HG02938 (cell line): ENCODE data around the gene CRY1.
"Not testable (repeated sequence)": the region's sequence is repeated elsewhere in the genome, so short reads cannot be mapped to it uniquely, and the experiment has no call there.

Experiments
- ATAC-seq: cut with Tn5 transposase; IDR thresholded peaks from one replicate; pipeline ENCODE4 v1.9.1; 2021; ENCODE audit warnings: mild to moderate bottlenecking, moderate library complexity; ENCODE audit not compliant: unreplicated experiment

Gene CRY1

DNA sequence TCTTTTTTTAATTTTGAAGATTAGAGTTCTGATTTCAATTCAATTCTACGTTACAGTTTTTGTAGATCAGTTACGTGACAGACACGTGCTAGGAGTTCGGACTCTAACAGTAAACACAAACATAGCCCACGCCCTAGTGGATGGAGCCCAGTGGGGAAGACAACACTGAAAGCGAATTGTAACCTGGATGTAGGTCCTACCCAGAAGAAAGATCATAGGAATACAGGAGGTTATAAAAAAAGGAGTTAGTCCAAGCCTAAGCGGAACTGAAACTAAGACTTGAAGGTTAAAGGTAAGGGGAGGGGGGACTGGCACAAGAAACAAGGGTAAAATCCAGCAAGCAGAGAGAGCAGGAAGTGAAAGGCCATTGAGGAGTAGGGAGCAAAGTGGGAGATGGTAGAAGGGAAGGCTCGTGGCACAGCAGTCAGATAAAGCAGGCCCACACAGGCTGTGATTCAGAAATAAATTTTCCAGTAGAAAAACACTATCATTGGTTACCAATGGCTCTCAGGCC is 15.7 kb upstream of the CRY1 start:
- ATAC-seq = no peak

DNA sequence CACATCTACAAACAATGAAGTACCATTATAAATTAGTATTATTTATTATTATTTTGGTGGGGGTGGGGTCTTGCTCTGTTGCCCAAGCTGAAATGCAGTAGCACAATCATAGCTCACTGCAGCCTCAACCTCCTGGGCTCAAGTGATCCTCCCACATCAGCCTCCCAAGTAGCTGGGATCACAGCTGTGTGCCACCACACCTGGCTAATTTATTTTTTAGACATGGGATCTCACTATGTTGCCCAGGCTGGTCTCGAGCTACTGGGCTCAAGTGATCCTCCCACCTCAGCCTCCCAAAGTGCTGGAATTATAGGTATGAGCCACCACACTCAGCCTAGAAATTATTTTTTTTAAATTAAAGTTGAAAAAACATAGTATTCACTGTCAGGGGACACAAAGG is 15.0 kb upstream of the CRY1 start:
- ATAC-seq = not testable (repeated sequence)

DNA sequence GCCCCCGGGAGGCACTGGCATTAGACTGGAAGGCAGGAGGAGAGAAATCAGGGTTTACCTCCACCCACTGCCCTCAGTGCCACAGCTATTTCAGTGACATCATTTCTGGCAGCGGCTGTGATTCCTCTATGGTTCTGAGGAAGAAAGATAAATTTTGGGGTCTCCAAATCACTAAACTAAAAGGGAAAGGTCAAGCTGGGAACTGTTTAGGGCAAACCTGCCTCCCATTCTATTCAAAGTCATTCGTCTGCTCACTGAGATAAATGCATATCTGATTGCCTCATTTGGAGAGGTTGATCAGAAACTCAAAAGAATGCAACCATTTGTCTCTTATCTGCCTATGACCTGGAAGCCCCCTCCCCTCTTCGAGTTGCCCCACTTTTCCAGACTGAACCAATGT is 14.0 kb upstream of the CRY1 start:
- ATAC-seq = no peak

DNA sequence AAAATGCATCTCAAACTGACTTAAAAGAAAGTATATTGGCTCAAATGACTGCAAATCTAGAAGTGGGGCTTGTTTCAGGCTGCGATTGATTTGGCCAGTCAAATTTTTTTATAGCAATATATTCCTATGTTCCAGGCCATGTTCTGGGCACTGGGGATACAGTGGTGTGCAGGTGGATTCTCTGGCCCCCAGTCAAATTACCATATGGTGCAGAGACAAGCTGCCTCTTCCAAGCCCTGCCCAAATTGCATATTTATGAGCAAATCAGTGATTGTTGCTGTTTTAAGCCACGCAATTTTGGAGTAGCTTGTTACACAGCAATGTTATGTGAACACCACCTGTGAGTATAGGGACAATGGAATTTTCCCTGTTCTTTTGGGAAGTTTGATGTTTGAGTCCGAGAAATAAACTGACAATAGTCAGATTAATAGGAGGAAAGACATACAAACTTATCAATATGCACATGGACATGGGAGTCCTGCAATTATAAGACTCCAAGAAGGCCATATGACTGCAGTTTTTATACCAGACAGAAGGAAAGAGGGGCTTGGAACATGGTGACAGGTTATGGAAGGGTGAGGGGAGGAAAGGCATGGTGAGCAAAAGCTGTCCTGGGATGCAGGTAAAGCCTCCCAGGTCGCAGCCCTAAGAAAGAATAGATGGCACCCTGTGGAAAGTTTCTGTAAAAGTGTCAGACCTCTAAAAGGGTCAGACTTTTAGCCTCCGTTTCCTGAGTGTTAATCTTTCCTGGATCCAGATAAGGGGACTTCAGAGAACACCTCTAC is 13.1 kb upstream of the CRY1 start:
- no peak for ATAC-seq

DNA sequence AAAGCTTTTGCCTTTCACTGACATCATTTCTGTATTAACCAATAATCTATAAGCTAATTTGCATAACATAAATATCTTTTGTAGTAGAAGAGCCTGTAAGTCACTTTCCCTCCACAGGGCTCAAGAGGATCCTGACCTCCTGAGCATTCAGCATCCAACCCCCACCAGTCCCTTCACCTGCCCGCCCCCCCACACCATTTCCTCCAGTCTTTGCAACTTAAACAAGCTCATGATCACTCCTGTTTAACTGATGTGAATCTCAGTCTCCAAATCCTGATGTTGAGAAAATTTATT is 12.0 kb upstream of the CRY1 start:
- no peak for ATAC-seq

DNA sequence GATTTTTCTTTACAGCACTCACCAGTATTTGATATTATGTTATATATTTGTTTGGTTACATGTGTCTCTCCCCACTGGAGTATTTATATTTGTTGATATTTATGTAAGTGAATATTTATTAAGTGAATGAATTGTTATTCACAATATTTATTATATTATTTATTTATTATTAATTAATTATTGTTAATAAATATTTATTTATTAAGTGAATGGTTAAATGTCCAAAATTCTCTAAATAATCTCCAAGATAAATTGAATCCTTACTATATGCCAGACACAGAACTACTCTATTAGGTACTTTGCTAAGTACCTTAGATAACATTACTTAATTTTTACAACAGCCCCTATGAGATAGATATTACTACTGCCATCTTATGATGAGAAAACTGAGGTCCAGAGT is 10.2 kb upstream of the CRY1 start:
- ATAC-seq = no peak

DNA sequence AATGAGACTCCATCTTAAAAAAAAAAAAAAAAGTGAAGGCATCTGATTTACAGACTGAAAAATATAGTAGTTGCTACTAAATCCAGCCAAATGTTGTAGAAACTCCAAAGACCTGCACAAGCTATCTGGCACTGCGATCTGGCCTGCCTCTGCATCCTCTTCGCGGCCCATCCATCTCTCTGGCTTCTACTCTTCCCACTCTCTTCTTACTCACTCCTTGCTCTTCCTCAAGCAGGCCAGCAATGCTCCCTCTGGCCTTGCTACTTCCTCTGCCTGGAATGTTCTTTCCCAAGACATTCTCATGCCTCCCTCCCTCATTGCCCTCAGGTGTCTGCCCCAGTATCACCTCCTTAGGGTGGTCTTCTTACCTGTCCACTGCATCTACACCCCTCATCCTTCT is 9.7 kb upstream of the CRY1 start:
- ATAC-seq = no peak

DNA sequence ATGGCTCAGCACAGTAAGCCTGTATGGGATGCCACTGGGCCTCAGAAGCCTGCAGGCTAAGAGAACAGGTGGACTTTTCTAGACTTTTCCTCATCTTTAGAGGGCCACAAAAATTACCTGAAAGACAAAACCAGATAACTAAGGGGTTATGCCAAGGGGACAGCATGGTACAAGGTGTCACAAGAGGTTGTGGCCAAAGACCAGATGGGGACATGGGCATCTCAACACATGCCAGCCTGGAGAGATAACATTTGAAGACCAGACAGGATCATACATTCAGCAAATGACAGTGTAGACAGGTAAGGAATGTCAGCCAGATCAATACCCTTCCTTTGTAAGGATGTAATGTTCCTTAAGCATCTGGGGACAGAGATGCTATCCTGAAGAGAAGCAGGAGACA is 8.9 kb upstream of the CRY1 start:
- ATAC-seq = no peak

DNA sequence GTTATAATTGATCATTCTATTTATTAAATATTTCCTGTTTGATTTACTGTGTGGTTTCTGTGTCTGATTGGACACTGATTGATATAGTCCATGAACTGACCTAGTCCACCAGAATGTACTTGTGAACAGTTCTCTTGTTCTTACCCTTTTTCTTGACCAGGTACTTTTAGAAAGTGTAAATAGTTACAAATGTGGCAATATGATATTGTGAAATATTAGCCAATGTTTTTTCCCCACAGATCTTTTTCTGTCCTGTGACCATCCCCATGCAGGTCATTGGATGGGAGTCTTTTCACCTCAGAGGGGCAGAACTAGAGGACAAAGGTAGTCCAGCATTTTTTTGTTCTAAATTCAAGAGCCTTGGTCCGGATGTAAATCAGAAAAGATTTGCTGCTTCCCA is 8.3 kb upstream of the CRY1 start:
- no peak for ATAC-seq

DNA sequence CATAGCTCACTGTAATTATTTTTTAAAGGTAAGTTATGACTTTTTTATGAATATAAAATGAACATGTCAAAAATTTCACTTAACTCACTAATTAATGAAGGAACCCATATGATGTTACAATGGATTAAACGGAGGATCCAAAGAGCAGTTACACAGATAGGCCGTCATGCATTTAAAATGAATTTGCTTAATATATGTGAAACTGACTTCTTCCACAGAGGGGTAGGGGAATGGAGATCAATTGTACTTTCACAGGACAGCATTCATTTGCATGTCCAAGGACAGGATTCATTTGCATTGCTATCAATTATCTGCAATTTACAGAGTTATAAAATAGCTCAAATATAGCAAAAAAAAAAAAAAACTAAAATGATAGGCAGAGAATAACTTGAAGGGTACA is 6.6 kb upstream of the CRY1 start:
- no peak for ATAC-seq

DNA sequence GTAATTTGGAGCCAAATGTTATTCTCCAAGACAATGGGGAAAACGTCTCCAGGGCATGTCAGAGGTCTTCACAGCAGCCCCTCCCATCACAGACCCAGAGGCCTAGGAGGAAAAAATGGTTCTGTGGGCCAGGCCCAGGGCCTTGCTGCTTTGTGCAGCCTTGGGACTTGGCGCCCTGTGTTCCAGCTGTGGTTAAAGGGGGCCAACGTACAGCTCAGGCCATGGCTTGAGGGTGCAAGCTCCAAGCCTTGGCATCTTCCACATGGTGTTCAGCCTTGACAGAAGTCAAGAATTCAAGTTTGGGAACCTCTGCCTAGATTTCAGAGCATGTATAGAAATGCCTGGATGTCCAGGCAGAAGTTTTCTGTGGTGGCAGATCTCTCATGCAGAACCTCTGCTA is 3.2 kb upstream of the CRY1 start:
- ATAC-seq = no peak

DNA sequence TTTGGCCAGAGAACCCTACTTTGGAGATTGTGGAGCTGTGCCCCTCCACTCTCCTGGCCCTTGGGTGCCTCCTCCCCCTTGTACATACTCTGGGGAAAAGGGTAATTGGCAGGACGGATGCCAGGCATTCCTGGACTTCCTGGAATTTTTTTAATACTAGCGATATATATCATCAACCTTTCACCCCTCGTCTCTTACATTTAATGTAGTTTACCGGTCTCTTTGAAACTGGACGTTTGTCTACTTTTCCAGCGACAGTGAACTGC is 767 bp upstream of the CRY1 start:
- ATAC-seq = no peak

DNA sequence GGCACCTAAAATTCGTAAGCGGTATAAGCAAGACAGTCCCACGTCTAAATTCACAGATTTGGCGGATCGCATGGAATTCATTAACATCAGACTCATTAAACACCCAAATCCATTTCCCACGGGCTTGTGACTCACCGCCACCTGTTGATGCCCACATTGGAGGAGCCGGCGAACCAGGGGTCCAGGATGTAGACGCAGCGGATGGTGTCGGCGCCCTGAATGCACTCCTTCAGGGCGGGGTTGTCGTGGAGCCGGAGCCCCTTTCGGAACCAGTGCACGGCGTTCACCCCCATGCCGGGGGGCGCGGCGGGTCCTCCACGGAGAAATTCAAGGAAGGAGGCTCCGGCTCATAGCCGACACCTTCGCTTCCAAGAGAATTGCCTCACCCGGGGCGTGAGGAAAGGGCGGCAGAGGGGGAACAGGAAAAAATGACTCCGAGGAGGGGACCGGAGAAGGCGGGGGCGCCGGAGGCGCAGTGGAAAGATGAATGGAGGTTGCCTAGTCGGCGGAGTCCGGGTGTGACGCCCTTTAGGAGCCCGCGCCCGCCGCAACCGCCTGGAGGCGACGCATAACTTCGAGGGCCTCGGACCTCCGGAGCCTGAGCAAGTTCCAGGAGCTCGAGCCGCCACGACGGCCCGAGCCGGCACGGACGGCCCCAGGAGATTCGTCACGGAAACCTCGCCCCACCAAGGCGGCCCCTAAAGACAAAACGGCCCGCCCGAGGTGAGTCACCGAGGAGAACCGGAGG is 506 bp downstream of the CRY1 start:
- ATAC-seq = peak; percentile 29

DNA sequence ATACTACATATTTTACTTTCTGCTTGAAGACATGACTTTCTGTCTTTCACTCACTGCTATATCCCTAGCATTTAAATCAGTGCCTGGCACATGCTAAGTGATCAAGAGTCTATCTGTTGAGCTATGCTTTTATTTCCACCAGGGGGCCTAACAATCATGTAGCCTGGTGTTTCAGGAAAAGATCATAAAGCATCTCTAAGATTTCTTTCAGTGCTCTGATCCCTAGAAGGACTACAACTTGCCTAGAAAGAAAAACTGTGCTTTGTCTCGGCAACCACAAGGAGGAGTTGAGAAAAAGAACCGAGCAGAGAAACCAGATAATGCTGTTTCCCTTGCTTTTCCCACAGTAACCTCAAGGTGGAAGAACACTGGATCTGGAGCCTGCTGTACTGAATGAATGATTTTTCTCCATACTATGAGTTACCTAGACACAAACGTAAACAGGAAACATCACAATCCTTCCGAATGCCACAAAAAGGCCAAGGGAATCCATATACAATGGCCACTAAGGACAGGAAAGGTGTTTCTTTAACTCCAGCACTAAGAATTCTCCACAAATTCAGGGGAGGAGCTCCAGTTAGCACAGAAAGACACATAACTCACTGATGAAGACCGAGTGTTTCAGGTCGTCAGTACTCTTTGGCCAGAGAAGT is 1.2 kb downstream of the CRY1 start:
- ATAC-seq = no peak

DNA sequence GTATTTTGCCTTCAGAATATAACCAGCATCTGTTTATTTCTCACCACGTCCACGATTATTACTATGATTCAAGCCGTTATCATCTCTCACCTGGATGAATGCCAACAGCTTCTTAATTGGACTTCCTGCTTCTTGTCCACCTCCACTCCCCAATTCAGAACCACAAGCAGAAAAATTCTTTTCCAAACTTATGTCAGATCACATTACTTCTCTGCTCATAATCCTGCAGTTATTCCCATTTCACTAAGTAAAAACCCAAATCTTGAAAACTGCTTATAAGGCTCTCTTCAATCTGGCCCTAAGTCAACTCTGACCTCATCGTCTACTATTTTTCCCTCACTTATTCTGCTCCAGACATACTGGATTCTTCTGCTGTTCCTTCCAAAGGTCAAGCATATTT is 2.0 kb downstream of the CRY1 start:
- no peak for ATAC-seq

DNA sequence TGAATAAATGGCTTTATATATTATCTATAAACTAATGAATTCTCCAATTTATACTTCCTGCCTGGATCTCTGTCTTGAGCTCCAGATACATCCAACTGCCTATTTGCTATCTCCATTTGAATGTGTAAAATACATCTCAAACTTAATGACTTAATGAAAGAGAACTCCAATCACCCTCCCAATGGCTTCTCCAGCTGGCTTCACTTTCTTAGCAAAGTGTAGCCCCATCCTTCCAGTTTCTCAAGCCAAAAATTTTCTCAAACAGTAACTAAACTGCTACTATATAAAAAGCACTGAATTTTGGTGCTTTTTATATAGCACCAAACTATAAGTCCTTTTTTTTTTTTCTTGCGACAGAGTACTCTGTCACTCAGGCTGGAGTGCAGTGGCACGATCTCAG is 2.6 kb downstream of the CRY1 start:
- no peak for ATAC-seq

DNA sequence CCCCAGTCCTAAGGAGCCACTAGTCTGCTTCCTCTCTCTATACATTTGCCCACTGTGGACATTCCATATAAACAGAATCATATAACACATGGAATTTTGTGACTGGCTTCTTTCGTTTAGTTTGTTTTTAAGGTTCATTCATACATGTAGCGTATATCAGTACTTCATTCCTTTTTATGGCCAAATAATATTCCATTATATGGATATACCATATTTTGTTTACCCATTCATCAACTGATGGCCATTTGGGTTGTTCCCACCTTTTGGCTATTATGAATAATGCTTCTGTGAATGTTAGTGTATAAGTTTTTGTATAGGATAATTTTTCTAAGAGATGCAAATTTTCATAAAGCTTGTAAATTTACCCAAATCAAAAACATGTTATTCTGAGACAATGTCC is 4.4 kb downstream of the CRY1 start:
- no peak for ATAC-seq

DNA sequence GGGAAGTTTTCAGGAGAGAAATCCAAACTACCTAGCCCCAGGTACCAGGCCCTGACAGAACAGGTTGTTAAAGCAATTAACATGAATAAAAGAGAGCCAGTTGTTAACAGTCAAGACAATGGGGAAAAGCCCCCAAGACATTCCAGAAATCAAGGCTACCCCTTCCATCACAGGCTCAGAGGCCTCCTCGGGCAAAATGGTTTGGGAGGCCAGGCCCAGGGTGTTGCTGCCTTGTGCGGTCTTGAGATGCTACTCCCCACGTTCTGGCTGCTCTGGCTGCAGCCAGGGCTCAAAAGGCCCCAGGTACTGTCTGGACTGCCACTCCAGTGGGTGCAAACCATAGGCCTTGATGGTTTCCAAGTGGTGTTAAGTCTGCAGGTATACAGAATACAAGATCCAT is 7.0 kb downstream of the CRY1 start:
- no peak for ATAC-seq

DNA sequence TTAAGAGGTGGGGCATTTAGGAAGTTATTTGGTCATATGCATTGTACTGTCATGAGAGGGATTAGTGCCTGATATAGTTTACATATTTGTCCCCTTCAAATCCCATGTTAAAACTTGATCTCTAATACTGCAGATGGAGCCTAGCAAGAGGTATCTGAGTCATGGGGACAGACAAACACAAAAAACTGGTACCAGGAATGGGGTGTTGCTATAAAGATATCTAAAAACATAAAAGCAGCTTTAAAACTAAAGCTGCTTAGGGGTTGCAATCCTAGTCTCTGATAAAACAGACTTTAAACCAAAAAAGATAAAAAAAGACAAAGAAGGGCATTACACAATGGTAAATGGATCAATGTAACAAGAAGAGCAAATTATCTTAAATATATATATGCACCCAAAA is 11.6 kb downstream of the CRY1 start:
- ATAC-seq = no peak

DNA sequence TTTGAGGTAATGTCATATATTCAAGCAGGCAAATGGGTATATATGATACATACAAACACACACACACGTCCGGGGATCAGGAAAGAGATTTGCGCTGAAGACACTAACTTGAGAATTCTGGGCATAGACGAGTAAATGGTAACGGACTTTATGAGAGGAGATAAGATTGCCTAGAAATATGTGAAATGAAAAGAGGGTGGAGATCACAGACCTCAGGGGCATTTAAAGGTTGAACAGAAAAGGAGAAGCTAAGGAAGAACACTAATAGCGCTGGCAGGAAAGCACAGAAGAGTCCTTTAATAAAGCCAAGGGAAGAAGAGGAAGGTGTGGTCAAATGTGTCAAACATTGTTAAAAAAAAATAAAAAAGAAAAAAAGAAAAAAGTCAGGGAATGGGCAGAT is 13.1 kb downstream of the CRY1 start:
- no peak for ATAC-seq

DNA sequence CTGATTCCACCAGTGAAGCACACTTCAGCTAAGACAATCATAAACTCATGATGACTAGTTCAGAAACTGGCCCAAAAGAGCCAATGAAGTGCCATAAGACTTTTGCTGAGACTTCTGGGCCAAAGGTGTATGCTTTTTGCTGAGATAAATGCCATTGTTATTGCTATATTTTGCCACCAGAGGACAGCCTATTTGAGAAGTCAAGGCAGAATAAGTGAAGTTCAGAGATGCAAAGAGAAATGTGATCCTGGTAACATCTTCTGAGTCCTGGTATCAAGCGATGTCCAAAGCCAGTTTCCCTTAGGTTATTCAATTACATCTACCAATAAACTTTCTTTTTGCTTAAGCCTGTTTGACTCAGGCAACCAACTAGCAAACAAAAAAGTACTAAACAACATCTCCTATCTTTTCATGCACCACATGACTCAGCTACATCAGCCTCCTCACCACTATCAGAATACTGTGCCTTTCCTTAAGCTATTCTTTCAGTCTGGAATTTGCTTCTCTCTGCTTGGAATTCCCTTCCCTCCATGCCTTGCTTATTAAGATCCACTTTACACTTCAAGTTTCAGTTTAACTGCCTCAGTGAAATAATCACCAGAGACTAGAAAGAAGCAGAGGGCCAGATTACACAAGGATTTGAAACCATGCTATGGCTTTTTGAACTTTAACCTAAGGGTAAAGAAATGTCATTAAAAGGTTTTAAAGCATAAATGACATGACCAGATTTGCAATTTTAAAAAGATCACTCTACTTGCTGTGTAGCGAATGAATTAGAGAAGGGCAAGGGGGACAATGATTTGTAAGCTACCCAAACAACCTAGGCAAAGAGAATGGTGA is 14.0 kb downstream of the CRY1 start:
- no peak for ATAC-seq

DNA sequence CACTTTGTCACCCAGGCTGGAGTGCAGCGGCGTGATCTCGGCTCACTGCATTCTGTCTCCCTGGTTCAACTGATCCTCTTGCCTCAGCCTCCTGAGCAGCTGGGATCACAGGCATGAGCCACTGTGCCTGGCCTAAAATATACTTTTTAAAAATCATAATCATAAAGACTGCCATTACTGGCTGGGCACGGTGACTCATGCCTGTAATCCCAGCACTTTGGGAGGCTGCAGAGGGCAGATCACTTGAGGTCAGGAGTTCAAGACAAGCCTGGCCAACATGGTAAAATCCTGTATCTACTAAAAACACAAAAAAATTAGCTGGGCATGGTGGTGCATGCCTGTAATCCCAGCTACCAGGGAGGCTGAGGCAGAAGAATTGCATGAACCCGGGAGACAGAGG is 20.1 kb downstream of the CRY1 start:
- ATAC-seq = not testable (repeated sequence)
